Mammary epithelial cell (primary cell): ENCODE results near the gene FMNL2.

Source experiments
- EZH2 ChIP-seq: IDR thresholded peaks from 2 replicates; pipeline ENCODE4 v1.6.1; 2012; ENCODE audit warnings: low read length, inconsistent platforms, borderline replicate concordance
- TF ChIP-seq, protein P1 (sequence below), 2 donors: IDR thresholded peaks in 1 of 2; conservative IDR thresholded peaks in 1 of 2; 2 replicates each; pipeline ENCODE4 v1.5.1; 2011 to 2012; ENCODE audit warnings: inconsistent platforms in 2 of 2, low read length in 2 of 2, mild to moderate bottlenecking in 2 of 2, control low read depth in 1 of 2, low read depth in 1 of 2; ENCODE audit not compliant: insufficient read depth in 1 of 2; ENCODE audit errors: extremely low read depth in 1 of 2

DNA sequence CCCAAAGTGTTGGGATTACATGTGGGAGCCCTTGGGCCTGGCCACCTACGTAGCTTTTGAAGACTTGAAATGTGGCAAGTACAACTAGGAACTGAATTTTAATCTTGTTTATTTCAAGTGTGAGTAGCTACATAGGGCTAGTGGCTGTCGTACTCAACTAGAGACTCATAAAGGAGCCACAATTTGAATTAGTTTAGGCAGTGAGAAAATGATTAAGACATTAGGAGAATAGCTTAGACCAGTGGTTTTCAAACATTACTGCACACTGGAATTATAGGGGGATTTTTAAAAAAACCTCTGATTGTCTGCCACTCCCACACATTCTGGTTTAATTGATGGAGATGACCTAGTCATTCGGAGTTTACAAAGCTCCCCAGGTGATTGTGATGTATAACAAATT lies 127.1 kb downstream of the FMNL2 start:
- TF ChIP-seq EZH2, result no peak
- TF ChIP-seq, protein P1, sequence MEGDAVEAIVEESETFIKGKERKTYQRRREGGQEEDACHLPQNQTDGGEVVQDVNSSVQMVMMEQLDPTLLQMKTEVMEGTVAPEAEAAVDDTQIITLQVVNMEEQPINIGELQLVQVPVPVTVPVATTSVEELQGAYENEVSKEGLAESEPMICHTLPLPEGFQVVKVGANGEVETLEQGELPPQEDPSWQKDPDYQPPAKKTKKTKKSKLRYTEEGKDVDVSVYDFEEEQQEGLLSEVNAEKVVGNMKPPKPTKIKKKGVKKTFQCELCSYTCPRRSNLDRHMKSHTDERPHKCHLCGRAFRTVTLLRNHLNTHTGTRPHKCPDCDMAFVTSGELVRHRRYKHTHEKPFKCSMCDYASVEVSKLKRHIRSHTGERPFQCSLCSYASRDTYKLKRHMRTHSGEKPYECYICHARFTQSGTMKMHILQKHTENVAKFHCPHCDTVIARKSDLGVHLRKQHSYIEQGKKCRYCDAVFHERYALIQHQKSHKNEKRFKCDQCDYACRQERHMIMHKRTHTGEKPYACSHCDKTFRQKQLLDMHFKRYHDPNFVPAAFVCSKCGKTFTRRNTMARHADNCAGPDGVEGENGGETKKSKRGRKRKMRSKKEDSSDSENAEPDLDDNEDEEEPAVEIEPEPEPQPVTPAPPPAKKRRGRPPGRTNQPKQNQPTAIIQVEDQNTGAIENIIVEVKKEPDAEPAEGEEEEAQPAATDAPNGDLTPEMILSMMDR (conservative IDR thresholded peaks at IDR 0.05 in 1 of 2, IDR thresholded peaks at IDR 0.05 in 1 of 2; ENCODE audit: extremely low read depth in 1 of 2, insufficient read depth in 1 of 2, low read depth in 1 of 2, low read length in 2 of 2), result no peak
